ENCODE measurements around the gene STX4.

STX4 gene

GRCh38 chr16:30992276-30992780 lies 41.0 kb upstream of the STX4 start:
- ATAC-seq = no peak
- TF ChIP-seq RARB (CRISPR knock-in tag; IDR thresholded peaks at IDR 0.05) (no peak), ZFP30 (CRISPR knock-in tag; IDR thresholded peaks at IDR 0.05) (no peak), POU6F1 (CRISPR knock-in tag; IDR thresholded peaks at IDR 0.05; ENCODE audit: borderline replicate concordance, low read depth) (no peak), ESRRG (CRISPR knock-in tag; IDR thresholded peaks at IDR 0.05) (no peak), BACH2 (CRISPR knock-in tag; IDR thresholded peaks at IDR 0.05; ENCODE audit: borderline replicate concordance) (no peak), ZNF8 (CRISPR knock-in tag; IDR thresholded peaks at IDR 0.05) (no peak)

GRCh38 chr16:30992931-30993816 lies 40.2 kb upstream of the STX4 start:
- ATAC-seq = no peak
- TF ChIP-seq CSDC2 (CRISPR knock-in tag; IDR thresholded peaks at IDR 0.05) (no peak), POU6F1 (CRISPR knock-in tag; IDR thresholded peaks at IDR 0.05; ENCODE audit: borderline replicate concordance, low read depth) (no peak), ZNF565 (CRISPR knock-in tag; conservative IDR thresholded peaks at IDR 0.05; ENCODE audit: low read depth) (no peak), ESRRG (CRISPR knock-in tag; IDR thresholded peaks at IDR 0.05) (no peak), OSR1 (CRISPR knock-in tag; IDR thresholded peaks at IDR 0.05) (no peak), ARNTL (CRISPR knock-in tag; IDR thresholded peaks at IDR 0.05; ENCODE audit: borderline replicate concordance, low read depth) (no peak), CREB5 (CRISPR knock-in tag; IDR thresholded peaks at IDR 0.05; ENCODE audit: low read depth) (no peak), TOX (CRISPR knock-in tag; IDR thresholded peaks at IDR 0.05; ENCODE audit: borderline replicate concordance) (no peak), ZNF8 (CRISPR knock-in tag; IDR thresholded peaks at IDR 0.05) (no peak), ZC3H10 (CRISPR knock-in tag; IDR thresholded peaks at IDR 0.05) (no peak), GLIS3 (CRISPR knock-in tag; IDR thresholded peaks at IDR 0.05) (no peak), ZFP3 (CRISPR knock-in tag; IDR thresholded peaks at IDR 0.05) (no peak), CSRNP3 (CRISPR knock-in tag; IDR thresholded peaks at IDR 0.05) (no peak), ZNF70 (CRISPR knock-in tag; IDR thresholded peaks at IDR 0.05) (no peak)

GRCh38 chr16:30995927-30996323 lies 37.4 kb upstream of the STX4 start:
- ATAC-seq = no peak
- TF ChIP-seq SNAI2 (CRISPR knock-in tag; IDR thresholded peaks at IDR 0.05) (no peak), ESRRG (CRISPR knock-in tag; IDR thresholded peaks at IDR 0.05) (no peak), RARB (CRISPR knock-in tag; IDR thresholded peaks at IDR 0.05) (no peak), ZC3H10 (CRISPR knock-in tag; IDR thresholded peaks at IDR 0.05) (no peak), POU6F1 (CRISPR knock-in tag; IDR thresholded peaks at IDR 0.05; ENCODE audit: borderline replicate concordance, low read depth) (no peak), TCF4 (CRISPR knock-in tag; IDR thresholded peaks at IDR 0.05; ENCODE audit: borderline replicate concordance) (no peak), PATZ1 (CRISPR knock-in tag; IDR thresholded peaks at IDR 0.05; ENCODE audit: borderline replicate concordance) (no peak), ZFP30 (CRISPR knock-in tag; IDR thresholded peaks at IDR 0.05) (no peak), ARNTL (CRISPR knock-in tag; IDR thresholded peaks at IDR 0.05; ENCODE audit: borderline replicate concordance, low read depth) (no peak), ZNF70 (CRISPR knock-in tag; IDR thresholded peaks at IDR 0.05) (no peak)
